ENCODE data around the gene AREG. TPM values are rescaled to one million over a fixed set of nuclear protein-coding genes. Genes with fewer than 3 reads are reported as not detected.

AREG gene
- total RNA-seq, 2 experiments from 2014 or later, result 0.57 to 0.91 TPM

GRCh38 chr4:74451214-74451661 lies 6.3 kb downstream of the AREG start:
- DNase-seq (no peak), ATAC-seq (no peak)
- Mint-ChIP-seq H3K27me3 (no peaks in the 10 kb centered on the region), H3K9me3 (ENCODE audit: low read depth) (no peaks in the 10 kb centered on the region), H3K27ac (no peak overlapping the region), H3K4me1 (no peaks in the 10 kb centered on the region), H3K36me3 (ENCODE audit: low read depth) (peaks cover 8% of the 10 kb centered on the region), H3K4me3 (no peak overlapping the region)
- ChIA-PET POLR2A (no interaction called here), CTCF (interaction anchor here (1.2 kb wide), 1 partner anchor 52 kb away, joined by 5 read pairs; no protein-coding TSS in a partner anchor)
- intact Hi-C loops (cut with DNase I, micrococcal nuclease), result no loop called here

GRCh38 chr4:74453037-74453635 lies 8.2 kb downstream of the AREG start:
- Mint-ChIP-seq H3K9me3 (ENCODE audit: low read depth) (no peaks in the 10 kb centered on the region), H3K27ac (no peak overlapping the region), H3K36me3 (ENCODE audit: low read depth) (peaks cover 8% of the 10 kb centered on the region), H3K27me3 (no peaks in the 10 kb centered on the region), H3K4me1 (no peaks in the 10 kb centered on the region), H3K4me3 (no peak overlapping the region)
- intact Hi-C loops (cut with DNase I, micrococcal nuclease), result no loop called here
- ChIA-PET POLR2A (no interaction called here), CTCF (no interaction called here)
- ATAC-seq, result no peak
- no peak for DNase-seq

GRCh38 chr4:74453829-74454742 lies 9.2 kb downstream of the AREG start:
- Mint-ChIP-seq H3K27ac (no peak overlapping the region), H3K9me3 (ENCODE audit: low read depth) (no peaks in the 10 kb centered on the region), H3K36me3 (ENCODE audit: low read depth) (peaks cover 8% of the 10 kb centered on the region)

GRCh38 chr4:74455361-74456055 lies 10.6 kb downstream of the AREG start:
- ATAC-seq, result no peak
- POLR2A ChIA-PET, result no interaction called here
- intact Hi-C loops (cut with DNase I, micrococcal nuclease), result no loop called here
- Mint-ChIP-seq H3K27me3 (peaks cover 6% of the 10 kb centered on the region), H3K9me3 (ENCODE audit: low read depth) (no peaks in the 10 kb centered on the region), H3K27ac (no peak overlapping the region), H3K4me3 (no peak overlapping the region), H3K36me3 (ENCODE audit: low read depth) (peaks cover 11% of the 10 kb centered on the region), H3K4me1 (no peaks in the 10 kb centered on the region)
- CTCF ChIA-PET, result interaction anchor here (0.6 kb wide), 1 partner anchor 216 kb away, joined by 4 read pairs; no protein-coding TSS in a partner anchor
- DNase-seq, result no peak

More at GRCh38 chr4:74453829-74454742, 9.2 kb downstream of the AREG start:
- Mint-ChIP-seq H3K4me1 (no peaks in the 10 kb centered on the region), H3K27me3 (no peaks in the 10 kb centered on the region), H3K4me3 (no peak overlapping the region)
- ChIA-PET POLR2A (no interaction called here), CTCF (interaction anchor here (0.9 kb wide), 1 partner anchor 8 kb away, joined by 3 read pairs; no protein-coding TSS in a partner anchor)
- intact Hi-C loops (cut with DNase I, micrococcal nuclease), result no loop called here
- DNase-seq (no peak), ATAC-seq (no peak)

- ATAC-seq (no peak), DNase-seq (no peak)
- no peaks in the 10 kb centered on the region for H3K9me3 Mint-ChIP-seq (ENCODE audit: low read depth)
- ChIA-PET POLR2A (no interaction called here), CTCF (interaction anchor here (0.7 kb wide), 1 partner anchor 52 kb away, joined by 3 read pairs; no protein-coding TSS in a partner anchor)
- H3K27ac Mint-ChIP-seq, result no peak overlapping the region
- intact Hi-C loops (cut with DNase I, micrococcal nuclease), result no loop called here
- H3K4me1 Mint-ChIP-seq, result no peaks in the 10 kb centered on the region
- H3K4me3 Mint-ChIP-seq, result no peak overlapping the region
- H3K36me3 Mint-ChIP-seq (ENCODE audit: low read depth), result peaks cover 11% of the 10 kb centered on the region
- peaks cover 6% of the 10 kb centered on the region for H3K27me3 Mint-ChIP-seq
These were observed 11.3 kb downstream of the AREG start for GRCh38 chr4:74456056-74456744.

GRCh38 chr4:74456849-74457395 lies 12.0 kb downstream of the AREG start:
- no peak for ATAC-seq
- intact Hi-C loops (cut with DNase I, micrococcal nuclease), result no loop called here

GRCh38 chr4:74460833-74461232 lies 15.9 kb downstream of the AREG start:
- Mint-ChIP-seq H3K27me3 (peaks cover 6% of the 10 kb centered on the region), H3K27ac (no peak overlapping the region), H3K36me3 (ENCODE audit: low read depth) (peaks cover 3% of the 10 kb centered on the region), H3K4me1 (no peaks in the 10 kb centered on the region), H3K4me3 (no peak overlapping the region), H3K9me3 (ENCODE audit: low read depth) (no peaks in the 10 kb centered on the region)
- DNase-seq, result no peak
- no peak for ATAC-seq
- ChIA-PET POLR2A (no interaction called here), CTCF (interaction anchor here (1.7 kb wide), 1 partner anchor 16 kb away, joined by 6 read pairs; the partner anchor contains the start of gene AREG)
- intact Hi-C loops (cut with DNase I, micrococcal nuclease), result no loop called here

More at GRCh38 chr4:74456849-74457395, 12.0 kb downstream of the AREG start:
- ChIA-PET CTCF (interaction anchor here (0.7 kb wide), 1 partner anchor 53 kb away, joined by 3 read pairs; no protein-coding TSS in a partner anchor), POLR2A (no interaction called here)
- Mint-ChIP-seq H3K9me3 (ENCODE audit: low read depth) (no peaks in the 10 kb centered on the region), H3K27me3 (peaks cover 6% of the 10 kb centered on the region), H3K4me3 (no peak overlapping the region), H3K27ac (no peak overlapping the region), H3K4me1 (no peaks in the 10 kb centered on the region), H3K36me3 (ENCODE audit: low read depth) (peaks cover 11% of the 10 kb centered on the region)
- DNase-seq, result no peak

- Mint-ChIP-seq H3K27me3 (peaks cover 6% of the 10 kb centered on the region), H3K27ac (no peak overlapping the region), H3K4me1 (no peaks in the 10 kb centered on the region), H3K9me3 (ENCODE audit: low read depth) (no peaks in the 10 kb centered on the region), H3K36me3 (ENCODE audit: low read depth) (peaks cover 3% of the 10 kb centered on the region), H3K4me3 (no peak overlapping the region)
- ChIA-PET POLR2A (no interaction called here), CTCF (interaction anchor here (0.9 to 2.1 kb wide), 2 partner anchors 9 to 18 kb away, joined by 4 to 9 read pairs; partner anchors contain the start of gene AREG)
- no peak for ATAC-seq
- DNase-seq, result no peak
- intact Hi-C loops (cut with DNase I, micrococcal nuclease), result no loop called here
These were observed 18.2 kb downstream of the AREG start for GRCh38 chr4:74463123-74463522.

- intact Hi-C loops (cut with DNase I, micrococcal nuclease), result no loop called here
- no peak overlapping the region for H3K4me3 Mint-ChIP-seq
- ChIA-PET CTCF (interaction anchor here (2.1 kb wide), 1 partner anchor 19 kb away, joined by 9 read pairs; the partner anchor contains the start of gene AREG), POLR2A (no interaction called here)
- no peak for ATAC-seq
- H3K36me3 Mint-ChIP-seq (ENCODE audit: low read depth), result peaks cover 3% of the 10 kb centered on the region
- H3K27ac Mint-ChIP-seq, result no peak overlapping the region
- H3K4me1 Mint-ChIP-seq, result no peaks in the 10 kb centered on the region
- DNase-seq, result no peak
- peaks cover 6% of the 10 kb centered on the region for H3K27me3 Mint-ChIP-seq
- no peaks in the 10 kb centered on the region for H3K9me3 Mint-ChIP-seq (ENCODE audit: low read depth)
These were observed 19.4 kb downstream of the AREG start for GRCh38 chr4:74464291-74464690.

GRCh38 chr4:74466242-74466641 lies 21.3 kb downstream of the AREG start:
- intact Hi-C loops (cut with DNase I, micrococcal nuclease), result no loop called here
- no peak for ATAC-seq
- H3K27me3 Mint-ChIP-seq, result peaks cover 1% of the 10 kb centered on the region
- H3K9me3 Mint-ChIP-seq (ENCODE audit: low read depth), result no peaks in the 10 kb centered on the region
- no peak overlapping the region for H3K27ac Mint-ChIP-seq
- H3K4me1 Mint-ChIP-seq, result no peaks in the 10 kb centered on the region
- H3K36me3 Mint-ChIP-seq (ENCODE audit: low read depth), result no peaks in the 10 kb centered on the region
- POLR2A ChIA-PET, result no interaction called here
- DNase-seq, result no peak
- CTCF ChIA-PET, result no interaction called here
- no peak overlapping the region for H3K4me3 Mint-ChIP-seq

- POLR2A ChIA-PET, result no interaction called here
These were observed 26.3 kb downstream of the AREG start for GRCh38 chr4:74471264-74471663.

More at GRCh38 chr4:74471264-74471663, 26.3 kb downstream of the AREG start:
- no peak for ATAC-seq
- Mint-ChIP-seq H3K4me1 (no peaks in the 10 kb centered on the region), H3K4me3 (no peak overlapping the region), H3K36me3 (ENCODE audit: low read depth) (no peaks in the 10 kb centered on the region), H3K27me3 (peaks cover 11% of the 10 kb centered on the region), H3K9me3 (ENCODE audit: low read depth) (no peaks in the 10 kb centered on the region), H3K27ac (no peak overlapping the region)
- intact Hi-C loops (cut with DNase I, micrococcal nuclease), result no loop called here
- no peak for DNase-seq
- CTCF ChIA-PET, result no interaction called here
